Measurements from ENCODE around the gene GPR137.

DNA sequence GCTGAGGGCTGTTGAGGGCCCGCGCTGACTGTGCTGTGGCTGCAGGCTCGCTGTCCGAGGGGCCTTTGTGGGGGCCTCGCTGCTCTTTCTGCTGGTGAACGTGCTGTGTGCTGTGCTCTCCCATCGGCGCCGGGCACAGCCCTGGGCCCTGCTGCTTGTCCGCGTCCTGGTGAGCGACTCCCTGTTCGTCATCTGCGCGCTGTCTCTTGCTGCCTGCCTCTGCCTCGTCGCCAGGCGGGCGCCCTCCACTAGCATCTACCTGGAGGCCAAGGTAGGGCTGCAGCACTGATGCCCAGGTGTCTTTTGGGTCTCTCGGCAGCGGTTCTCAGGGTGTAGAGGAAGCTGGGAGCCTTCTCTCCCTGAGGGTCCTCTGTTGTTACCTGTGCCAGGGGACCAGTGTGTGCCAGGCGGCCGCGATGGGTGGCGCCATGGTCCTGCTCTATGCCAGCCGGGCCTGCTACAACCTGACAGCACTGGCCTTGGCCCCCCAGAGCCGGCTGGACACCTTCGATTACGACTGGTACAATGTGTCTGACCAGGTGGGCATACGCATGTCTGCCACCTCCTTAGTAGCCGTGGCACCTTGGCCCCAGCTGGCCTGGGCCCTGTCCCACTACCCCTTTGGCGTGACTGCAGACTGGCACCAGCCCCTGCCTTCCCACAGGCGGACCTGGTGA is 2.2 kb downstream of the GPR137 start:
- TF ChIP-seq, protein P1, sequence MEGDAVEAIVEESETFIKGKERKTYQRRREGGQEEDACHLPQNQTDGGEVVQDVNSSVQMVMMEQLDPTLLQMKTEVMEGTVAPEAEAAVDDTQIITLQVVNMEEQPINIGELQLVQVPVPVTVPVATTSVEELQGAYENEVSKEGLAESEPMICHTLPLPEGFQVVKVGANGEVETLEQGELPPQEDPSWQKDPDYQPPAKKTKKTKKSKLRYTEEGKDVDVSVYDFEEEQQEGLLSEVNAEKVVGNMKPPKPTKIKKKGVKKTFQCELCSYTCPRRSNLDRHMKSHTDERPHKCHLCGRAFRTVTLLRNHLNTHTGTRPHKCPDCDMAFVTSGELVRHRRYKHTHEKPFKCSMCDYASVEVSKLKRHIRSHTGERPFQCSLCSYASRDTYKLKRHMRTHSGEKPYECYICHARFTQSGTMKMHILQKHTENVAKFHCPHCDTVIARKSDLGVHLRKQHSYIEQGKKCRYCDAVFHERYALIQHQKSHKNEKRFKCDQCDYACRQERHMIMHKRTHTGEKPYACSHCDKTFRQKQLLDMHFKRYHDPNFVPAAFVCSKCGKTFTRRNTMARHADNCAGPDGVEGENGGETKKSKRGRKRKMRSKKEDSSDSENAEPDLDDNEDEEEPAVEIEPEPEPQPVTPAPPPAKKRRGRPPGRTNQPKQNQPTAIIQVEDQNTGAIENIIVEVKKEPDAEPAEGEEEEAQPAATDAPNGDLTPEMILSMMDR (IDR thresholded peaks at IDR 0.05): no peak
- no peak for TF ChIP-seq ZFX (IDR thresholded peaks at IDR 0.05; ENCODE audit: borderline replicate concordance)
